Spinal cord (tissue), 10 donors: Measurements from ENCODE around the gene ANAPC4. TPM values are rescaled to one million over a fixed set of nuclear protein-coding genes. Genes with fewer than 3 reads are reported as not detected.

Experiments used
- DNase-seq, 6 donors: peaks; one replicate each; pipeline versions ENCODE4 v3.0.0 to v3.0.0-alpha.2; 2013 to 2015; ENCODE audit warnings: low spot score in 6 of 6, low read depth in 4 of 6
- H3K27ac ChIP-seq: one replicate; pipeline ENCODE4 v1.5.1; 2013; ENCODE audit warnings: low read depth, low read length, control low read depth
- H3K27me3 ChIP-seq: one replicate; pipeline ENCODE4 v1.6.1; 2013; ENCODE audit warnings: low read length; ENCODE audit not compliant: control insufficient read depth, insufficient read depth
- H3K36me3 ChIP-seq: one replicate; pipeline ENCODE4 v1.6.1; 2013; ENCODE audit warnings: low read length; ENCODE audit not compliant: control insufficient read depth, insufficient read depth
- H3K4me1 ChIP-seq: one replicate; pipeline ENCODE4 v1.6.1; 2013; ENCODE audit warnings: low read length; ENCODE audit not compliant: control insufficient read depth, insufficient read depth
- H3K4me3 ChIP-seq: one replicate; pipeline ENCODE4 v1.5.1; 2013; ENCODE audit warnings: low read depth, low read length, control low read depth
- H3K9me3 ChIP-seq: one replicate; pipeline ENCODE4 v1.6.1; 2013; ENCODE audit warnings: low read length; ENCODE audit not compliant: control insufficient read depth, insufficient read depth
- WGBS: methylation state at CpG from one replicate; pipeline ENCODE4 v1.1.5; 2013; ENCODE audit warnings: missing lambda C conversion rate; ENCODE audit not compliant: insufficient coverage; 5-methylcytosine and 5-hydroxymethylcytosine counted together
- polyA plus RNA-seq, 2 donors: library from polyadenylated mRNA; unstranded; fragments of 120-200 nt; gene quantifications; one replicate each; pipeline ENCODE4 v1.2.1, GENCODE V29; 2013; ENCODE audit not compliant: insufficient read length in 2 of 2
- total RNA-seq, 2 donors: library from RNA; depleted of rRNA in 1 of 2; stranded (reverse); fragments of 120-200 nt in 1 of 2; fragments of >200 nt in 1 of 2; gene quantifications; one replicate each; pipeline versions ENCODE4 v1.2.3 to v1.2.4, GENCODE V29; 2013 to 2014
- donor health status: healthy.

The ANAPC4 gene
- total and polyA plus RNA-seq, 4 donors, result 36.2 to 48.8 (median 37.5) TPM

GRCh38 chr4:25377572-25378436 is 741 bp downstream of the ANAPC4 start:
- WGBS, result 28% methylated on average over 3 of the region's 18 CpGs
- H3K4me3 ChIP-seq, result peak overlapping the region; percentile 94
- peaks cover 8% of the 10 kb centered on the region for H3K36me3 ChIP-seq
- no peaks in the 10 kb centered on the region for H3K27me3 ChIP-seq
- DNase-seq, result peak in 1 of 6 donors; percentile 12
- no peaks in the 10 kb centered on the region for H3K4me1 ChIP-seq
- peak overlapping the region; percentile 64 for H3K27ac ChIP-seq
- H3K9me3 ChIP-seq, result no peaks in the 10 kb centered on the region

DNA sequence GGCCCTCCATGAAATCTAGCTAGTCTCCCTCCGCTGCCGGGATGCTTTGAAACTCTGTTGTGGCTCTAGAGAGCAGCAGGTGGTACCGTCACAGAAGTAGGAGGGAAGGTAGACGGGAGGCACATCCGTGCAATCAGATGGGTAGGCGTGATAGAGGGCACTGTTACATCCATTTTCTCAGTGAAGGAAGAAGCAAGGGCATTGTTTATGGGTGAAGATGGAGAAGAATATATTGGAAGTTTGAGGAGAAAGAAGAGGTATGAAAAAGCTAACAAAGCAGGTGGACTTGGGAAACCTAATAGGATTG is 1.3 kb downstream of the ANAPC4 start:
- no peak overlapping the region for H3K27ac ChIP-seq

DNA sequence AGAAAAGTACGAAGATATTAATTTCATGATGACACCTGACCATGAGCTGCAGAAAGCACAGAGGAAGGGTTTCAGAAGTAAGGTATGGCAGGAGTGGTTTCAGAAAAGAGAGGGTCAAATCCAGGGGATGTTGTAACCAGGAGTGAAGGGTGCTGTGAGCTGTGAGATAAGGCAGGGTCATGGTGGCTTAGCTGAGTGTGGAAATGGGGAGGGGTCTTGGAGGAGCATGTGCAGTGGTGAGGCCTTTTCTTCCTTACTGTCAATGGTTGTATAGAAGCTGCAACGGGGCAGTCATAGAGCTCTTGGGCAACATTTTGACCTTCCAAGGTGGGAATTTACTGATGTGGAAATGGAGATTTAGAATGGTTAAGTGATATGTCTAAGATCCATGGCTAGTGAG is 2.5 kb downstream of the ANAPC4 start:
- H3K4me1 ChIP-seq, result no peaks in the 10 kb centered on the region
- DNase-seq, result no peak
- H3K27me3 ChIP-seq, result no peaks in the 10 kb centered on the region
- H3K36me3 ChIP-seq, result peaks cover 10% of the 10 kb centered on the region
- 100% methylated on average over 1 of the region's 2 CpGs for WGBS
- H3K4me3 ChIP-seq, result no peak overlapping the region
- H3K9me3 ChIP-seq, result no peaks in the 10 kb centered on the region
- H3K27ac ChIP-seq, result no peak overlapping the region

More for the DNA sequence above, 1.3 kb downstream of the ANAPC4 start:
- Histone ChIP-seq H3K9me3 (no peaks in the 10 kb centered on the region), H3K4me1 (no peaks in the 10 kb centered on the region), H3K4me3 (no peak overlapping the region), H3K36me3 (peaks cover 8% of the 10 kb centered on the region), H3K27me3 (no peaks in the 10 kb centered on the region)
- DNase-seq, result no peak
- WGBS, result 75% methylated on average over 5 of the region's 6 CpGs

DNA sequence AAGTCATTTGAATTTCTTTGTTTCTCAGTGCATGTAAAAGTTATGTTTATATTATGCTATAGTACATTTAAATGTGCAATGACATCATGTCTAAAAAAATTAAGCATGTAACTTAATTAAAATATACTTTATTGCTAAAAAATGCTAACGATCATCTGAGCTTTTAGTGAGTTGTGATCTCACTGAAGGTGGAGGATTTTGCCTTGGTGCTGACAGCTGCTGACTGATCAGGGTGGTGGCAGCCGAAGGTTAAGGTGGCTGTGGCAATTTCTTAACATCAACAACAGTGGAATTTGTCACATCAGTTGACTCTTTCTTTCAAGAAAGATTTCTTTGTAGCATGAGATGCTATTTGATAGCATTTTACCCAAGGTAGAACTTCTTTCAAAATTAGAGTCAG is 6.6 kb downstream of the ANAPC4 start:
- DNase-seq, result no peak
- no peaks in the 10 kb centered on the region for H3K9me3 ChIP-seq
- no peak overlapping the region for H3K4me3 ChIP-seq
- H3K27ac ChIP-seq, result no peak overlapping the region
- H3K4me1 ChIP-seq, result no peaks in the 10 kb centered on the region
- no CpG with 5 or more reads among the region's 2 CpGs for WGBS
- H3K36me3 ChIP-seq, result peaks cover 15% of the 10 kb centered on the region
- H3K27me3 ChIP-seq, result no peaks in the 10 kb centered on the region

DNA sequence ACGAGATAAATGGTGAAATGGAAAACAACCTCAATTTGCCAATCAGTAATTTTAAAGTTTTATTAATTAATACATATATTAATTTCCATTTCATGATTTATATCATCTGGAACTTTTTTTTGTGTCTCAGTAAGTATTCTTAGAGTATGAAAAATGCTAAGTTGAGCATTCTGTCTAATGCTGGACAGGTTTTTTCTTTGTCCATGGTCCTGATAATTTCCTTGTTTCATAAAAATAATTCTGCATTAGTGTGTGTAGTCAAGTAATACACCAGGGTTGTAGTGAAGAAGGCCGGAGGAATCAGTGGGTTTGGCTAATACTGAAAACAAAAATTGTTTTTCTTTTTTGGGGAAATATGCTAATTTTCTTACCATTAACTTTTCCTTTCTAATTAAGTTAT is 9.9 kb downstream of the ANAPC4 start:
- H3K4me1 ChIP-seq, result no peaks in the 10 kb centered on the region
- no peaks in the 10 kb centered on the region for H3K27me3 ChIP-seq
- H3K4me3 ChIP-seq, result no peak overlapping the region
- H3K9me3 ChIP-seq, result no peaks in the 10 kb centered on the region
- no peak overlapping the region for H3K27ac ChIP-seq
- H3K36me3 ChIP-seq, result peaks cover 10% of the 10 kb centered on the region
- no CpG with 5 or more reads among the region's 2 CpGs for WGBS
- DNase-seq, result no peak

- 97% methylated on average over 3 of the region's 3 CpGs for WGBS
- no peaks in the 10 kb centered on the region for H3K4me1 ChIP-seq
- peaks cover 32% of the 10 kb centered on the region for H3K36me3 ChIP-seq
- no peaks in the 10 kb centered on the region for H3K27me3 ChIP-seq
- no peak overlapping the region for H3K27ac ChIP-seq
- no peak for DNase-seq
- no peaks in the 10 kb centered on the region for H3K9me3 ChIP-seq
- no peak overlapping the region for H3K4me3 ChIP-seq
Measured at GRCh38 chr4:25397305-25397704, 20.2 kb downstream of the ANAPC4 start.

DNA sequence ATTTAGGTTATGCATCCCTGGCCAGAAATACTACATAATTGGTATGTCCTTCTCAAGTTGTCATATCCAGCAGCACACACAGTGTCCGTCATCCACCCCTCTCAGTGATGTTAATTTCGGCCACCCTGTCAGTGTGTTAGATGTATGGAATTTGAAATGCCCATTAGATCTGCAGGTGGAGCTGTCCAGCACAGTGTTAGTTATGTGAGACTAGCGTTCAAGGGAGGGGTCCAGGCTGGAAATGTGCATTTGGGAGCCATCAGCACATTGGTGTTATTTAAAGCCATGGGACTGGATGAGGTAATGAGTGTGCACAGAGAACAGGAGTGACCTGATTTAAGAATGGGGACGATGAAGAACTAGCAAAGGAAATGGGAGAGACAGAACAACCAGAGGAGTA is 22.4 kb downstream of the ANAPC4 start:
- 96% methylated on average over 2 of the region's 4 CpGs for WGBS
- Histone ChIP-seq H3K9me3 (no peaks in the 10 kb centered on the region), H3K36me3 (peaks cover 25% of the 10 kb centered on the region), H3K4me1 (no peaks in the 10 kb centered on the region), H3K27me3 (no peaks in the 10 kb centered on the region), H3K4me3 (no peak overlapping the region), H3K27ac (no peak overlapping the region)
- DNase-seq, result no peak

- H3K4me1 ChIP-seq, result no peaks in the 10 kb centered on the region
- peaks cover 23% of the 10 kb centered on the region for H3K36me3 ChIP-seq
- no peak for DNase-seq
- no CpG with 5 or more reads among the region's 3 CpGs for WGBS
- H3K27ac ChIP-seq, result no peak overlapping the region
- H3K4me3 ChIP-seq, result no peak overlapping the region
- no peaks in the 10 kb centered on the region for H3K9me3 ChIP-seq
- H3K27me3 ChIP-seq, result no peaks in the 10 kb centered on the region
Measured at GRCh38 chr4:25401066-25401465, 24.0 kb downstream of the ANAPC4 start.

DNA sequence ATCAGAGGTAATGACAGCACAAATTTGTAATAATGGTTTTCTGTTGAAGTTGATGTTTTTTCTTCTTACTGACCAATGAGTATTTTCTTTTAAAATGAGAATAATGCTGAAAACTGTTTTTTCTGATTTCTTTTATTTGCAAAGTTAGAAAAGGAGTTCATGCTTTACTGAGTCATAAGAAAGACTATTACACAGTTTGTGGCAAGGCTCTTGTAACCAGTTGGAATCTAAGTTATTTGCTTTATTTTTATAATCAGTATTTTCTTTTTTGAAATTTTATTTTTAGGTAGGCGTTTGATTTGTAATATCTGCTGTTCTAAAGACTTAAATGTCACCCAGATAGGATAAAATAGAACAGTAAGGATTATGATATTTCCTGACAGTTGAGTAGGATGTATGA is 25.5 kb downstream of the ANAPC4 start:
- no peak for DNase-seq

DNA sequence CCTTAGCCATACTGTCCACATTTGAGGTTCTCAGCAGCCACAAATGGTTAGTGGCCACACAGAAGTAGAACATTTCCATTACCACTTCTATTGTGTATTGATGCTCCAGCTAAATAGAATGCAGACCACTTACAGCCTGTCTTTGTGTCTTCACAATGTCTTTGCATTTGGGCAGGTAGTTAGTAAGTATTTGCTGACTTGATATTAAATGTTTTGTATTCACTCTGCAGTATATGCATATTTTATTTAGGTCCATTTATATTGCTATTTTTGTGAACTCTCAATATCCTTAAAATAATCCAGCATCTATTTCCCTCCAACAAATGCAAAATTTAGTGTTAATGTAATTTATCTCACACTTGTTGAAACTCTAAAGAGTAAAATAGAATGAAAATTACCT is 26.6 kb downstream of the ANAPC4 start:
- Histone ChIP-seq H3K27ac (no peak overlapping the region), H3K27me3 (no peaks in the 10 kb centered on the region), H3K9me3 (no peaks in the 10 kb centered on the region), H3K4me3 (no peak overlapping the region), H3K4me1 (no peaks in the 10 kb centered on the region), H3K36me3 (peaks cover 19% of the 10 kb centered on the region)
- no peak for DNase-seq

More for the DNA sequence above, 25.5 kb downstream of the ANAPC4 start:
- H3K4me1 ChIP-seq, result no peaks in the 10 kb centered on the region
- no CpG with 5 or more reads among the region's 1 CpG for WGBS
- H3K27ac ChIP-seq, result no peak overlapping the region
- no peaks in the 10 kb centered on the region for H3K9me3 ChIP-seq
- H3K36me3 ChIP-seq, result peaks cover 16% of the 10 kb centered on the region
- H3K4me3 ChIP-seq, result no peak overlapping the region
- H3K27me3 ChIP-seq, result no peaks in the 10 kb centered on the region
